Retinal pigment epithelial cell (primary cell): ENCODE measurements around the gene PLEKHA7.

Experiments
- DNase-seq: peaks from one replicate; pipeline ENCODE4 v3.0.0-alpha.2; 2010; ENCODE audit warnings: low read depth
- H3K4me3 ChIP-seq: 2 replicates; pipeline ENCODE4 v1.5.1; 2011; ENCODE audit warnings: mild to moderate bottlenecking, low read length, control low read depth, moderate library complexity
- CTCF ChIP-seq: conservative IDR thresholded peaks from 2 replicates; pipeline ENCODE4 v1.5.1; 2011; ENCODE audit warnings: low read depth, low read length, control low read depth, inconsistent platforms

The PLEKHA7 gene

GRCh38 chr11:16758382-16759024 is 255.7 kb downstream of the PLEKHA7 start:
- DNase-seq: no peak
- no peak overlapping the region for H3K4me3 ChIP-seq
- TF ChIP-seq CTCF: no peak

GRCh38 chr11:16750417-16750816 is 263.8 kb downstream of the PLEKHA7 start:
- H3K4me3 ChIP-seq: no peak overlapping the region
- DNase-seq: no peak
- no peak for TF ChIP-seq CTCF

GRCh38 chr11:16749666-16750065 is 264.5 kb downstream of the PLEKHA7 start:
- no peak for TF ChIP-seq CTCF
- H3K4me3 ChIP-seq: no peak overlapping the region
- DNase-seq: no peak

GRCh38 chr11:16749092-16749491 is 265.1 kb downstream of the PLEKHA7 start:
- H3K4me3 ChIP-seq: no peak overlapping the region
- no peak for DNase-seq
- no peak for TF ChIP-seq CTCF

GRCh38 chr11:16745950-16746605 is 268.1 kb downstream of the PLEKHA7 start:
- H3K4me3 ChIP-seq: no peak overlapping the region
- DNase-seq: no peak
- no peak for TF ChIP-seq CTCF

GRCh38 chr11:16744128-16744725 is 270.0 kb downstream of the PLEKHA7 start:
- no peak for TF ChIP-seq CTCF
- DNase-seq: no peak
- no peak overlapping the region for H3K4me3 ChIP-seq

GRCh38 chr11:16743478-16743877 is 270.7 kb downstream of the PLEKHA7 start:
- H3K4me3 ChIP-seq: no peak overlapping the region
- DNase-seq: no peak
- TF ChIP-seq CTCF: no peak
